ENCODE results near the gene GJB2.

GRCh38 chr13:20161275-20161950 lies 31.3 kb downstream of the GJB2 start:
- TF ChIP-seq CTCF (IDR thresholded peaks at IDR 0.05) (no peak), POLR2AphosphoS5 (IDR thresholded peaks at IDR 0.05) (no peak), POLR2A (IDR thresholded peaks at IDR 0.05) (no peak)

Data from prostate gland (tissue), 2 donors.